ENCODE data around the gene PXDN.

PXDN gene

DNA sequence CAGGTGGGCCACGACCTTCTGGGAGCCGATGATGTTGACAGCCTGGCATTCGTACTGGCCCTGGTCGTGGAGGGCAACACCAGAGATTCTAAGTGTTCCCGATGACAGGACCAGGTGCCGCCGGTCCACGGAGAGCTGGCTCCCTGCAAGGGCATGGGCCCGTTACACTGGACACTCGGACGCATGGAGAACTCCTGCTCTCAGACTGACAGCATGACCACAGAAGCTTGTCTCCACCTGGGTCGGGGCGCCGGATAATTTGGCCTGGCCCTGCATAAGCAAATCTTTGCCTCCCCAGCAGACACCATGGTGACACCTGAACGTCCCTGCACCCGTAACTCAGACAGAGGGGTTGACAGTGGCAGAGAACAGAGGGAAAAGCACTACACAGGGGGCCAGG, 80.7 kb downstream of the PXDN start:
- Histone ChIP-seq H3K27ac (ENCODE audit: insufficient read depth, low read length, poor library complexity, severe bottlenecking) (no peak overlapping the region), H3K27me3 (replicated peaks; ENCODE audit: control insufficient read depth, insufficient read depth, low read length, poor library complexity, severe bottlenecking) (no peaks in the 10 kb centered on the region), H3K36me3 (ENCODE audit: control insufficient read depth, insufficient read depth, low read length) (no peaks in the 10 kb centered on the region), H3K9me3 (ENCODE audit: control insufficient read depth, low read length) (no peaks in the 10 kb centered on the region), H3K4me1 (ENCODE audit: control insufficient read depth, insufficient read depth, low read length, poor library complexity, severe bottlenecking) (no peaks in the 10 kb centered on the region), H3K4me3 (ENCODE audit: insufficient read depth, low read depth, low read length, poor library complexity, severe bottlenecking) (no peak overlapping the region)
- DNase-seq: no peak

- no peak overlapping the region for H3K27ac ChIP-seq (ENCODE audit: insufficient read depth, low read length, poor library complexity, severe bottlenecking)
- H3K36me3 ChIP-seq (ENCODE audit: control insufficient read depth, insufficient read depth, low read length): no peaks in the 10 kb centered on the region
- no peak for DNase-seq
- no peaks in the 10 kb centered on the region for H3K27me3 ChIP-seq (replicated peaks; ENCODE audit: control insufficient read depth, insufficient read depth, low read length, poor library complexity, severe bottlenecking)
- no peaks in the 10 kb centered on the region for H3K4me1 ChIP-seq (ENCODE audit: control insufficient read depth, insufficient read depth, low read length, poor library complexity, severe bottlenecking)
- no peaks in the 10 kb centered on the region for H3K9me3 ChIP-seq (ENCODE audit: control insufficient read depth, low read length)
- H3K4me3 ChIP-seq (ENCODE audit: insufficient read depth, low read depth, low read length, poor library complexity, severe bottlenecking): no peak overlapping the region
Measured at GRCh38 chr2:1662606-1663180, 81.6 kb downstream of the PXDN start.

GRCh38 chr2:1661891-1662605, 82.3 kb downstream of the PXDN start:
- Histone ChIP-seq H3K4me3 (ENCODE audit: insufficient read depth, low read depth, low read length, poor library complexity, severe bottlenecking) (no peak overlapping the region), H3K27ac (ENCODE audit: insufficient read depth, low read length, poor library complexity, severe bottlenecking) (no peak overlapping the region), H3K36me3 (ENCODE audit: control insufficient read depth, insufficient read depth, low read length) (no peaks in the 10 kb centered on the region), H3K9me3 (ENCODE audit: control insufficient read depth, low read length) (no peaks in the 10 kb centered on the region), H3K27me3 (replicated peaks; ENCODE audit: control insufficient read depth, insufficient read depth, low read length, poor library complexity, severe bottlenecking) (no peaks in the 10 kb centered on the region), H3K4me1 (ENCODE audit: control insufficient read depth, insufficient read depth, low read length, poor library complexity, severe bottlenecking) (no peaks in the 10 kb centered on the region)
- DNase-seq: no peak

GRCh38 chr2:1660656-1661640, 83.4 kb downstream of the PXDN start:
- Histone ChIP-seq H3K9me3 (ENCODE audit: control insufficient read depth, low read length) (no peaks in the 10 kb centered on the region), H3K27ac (ENCODE audit: insufficient read depth, low read length, poor library complexity, severe bottlenecking) (no peak overlapping the region), H3K36me3 (ENCODE audit: control insufficient read depth, insufficient read depth, low read length) (no peaks in the 10 kb centered on the region), H3K4me3 (ENCODE audit: insufficient read depth, low read depth, low read length, poor library complexity, severe bottlenecking) (no peak overlapping the region), H3K4me1 (ENCODE audit: control insufficient read depth, insufficient read depth, low read length, poor library complexity, severe bottlenecking) (no peaks in the 10 kb centered on the region), H3K27me3 (replicated peaks; ENCODE audit: control insufficient read depth, insufficient read depth, low read length, poor library complexity, severe bottlenecking) (no peaks in the 10 kb centered on the region)
- no peak for DNase-seq

- H3K4me3 ChIP-seq (ENCODE audit: insufficient read depth, low read depth, low read length, poor library complexity, severe bottlenecking): no peak overlapping the region
- H3K27ac ChIP-seq (ENCODE audit: insufficient read depth, low read length, poor library complexity, severe bottlenecking): no peak overlapping the region
- no peak for DNase-seq
- H3K4me1 ChIP-seq (ENCODE audit: control insufficient read depth, insufficient read depth, low read length, poor library complexity, severe bottlenecking): no peaks in the 10 kb centered on the region
- no peaks in the 10 kb centered on the region for H3K36me3 ChIP-seq (ENCODE audit: control insufficient read depth, insufficient read depth, low read length)
- no peaks in the 10 kb centered on the region for H3K9me3 ChIP-seq (ENCODE audit: control insufficient read depth, low read length)
- no peaks in the 10 kb centered on the region for H3K27me3 ChIP-seq (replicated peaks; ENCODE audit: control insufficient read depth, insufficient read depth, low read length, poor library complexity, severe bottlenecking)
Measured at GRCh38 chr2:1659951-1660565, 84.3 kb downstream of the PXDN start.

DNA sequence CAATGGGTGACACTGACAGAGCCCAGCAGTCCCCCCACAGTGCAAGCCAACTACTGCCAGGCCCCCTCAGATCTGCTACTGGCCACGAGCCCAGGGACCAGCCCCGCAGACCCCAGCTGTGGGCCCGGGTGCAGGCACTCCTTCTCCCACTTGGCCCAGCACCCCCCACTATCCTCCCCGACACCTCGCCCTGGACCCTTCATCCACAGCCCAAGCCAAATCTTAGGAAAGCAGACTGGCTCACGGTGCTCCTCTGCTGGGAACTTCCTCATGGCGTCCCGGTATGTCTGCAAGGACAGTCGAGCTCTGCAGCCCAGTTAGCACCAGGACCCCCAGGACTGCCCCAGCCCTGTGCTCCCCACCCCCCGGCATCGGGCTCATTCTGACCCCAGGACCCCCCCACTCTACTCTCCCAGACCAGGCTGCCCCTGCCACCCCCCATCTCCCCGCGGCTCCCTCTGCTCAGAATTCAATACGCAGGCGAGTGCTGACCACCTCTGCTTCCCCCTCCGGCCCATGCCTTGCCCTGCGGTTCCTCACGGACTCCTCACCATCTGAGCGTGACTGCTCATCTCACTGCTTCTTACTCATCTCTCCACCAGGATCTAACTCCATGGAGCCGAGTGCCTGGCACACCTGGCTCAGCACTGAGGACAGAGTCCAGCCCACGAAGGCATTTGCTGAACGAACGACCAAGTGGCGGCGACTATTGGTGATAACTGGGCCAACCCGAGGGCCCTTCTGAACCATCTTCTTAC, 85.7 kb downstream of the PXDN start:
- H3K27ac ChIP-seq (ENCODE audit: insufficient read depth, low read length, poor library complexity, severe bottlenecking): no peak overlapping the region
- no peaks in the 10 kb centered on the region for H3K27me3 ChIP-seq (replicated peaks; ENCODE audit: control insufficient read depth, insufficient read depth, low read length, poor library complexity, severe bottlenecking)
- no peaks in the 10 kb centered on the region for H3K4me1 ChIP-seq (ENCODE audit: control insufficient read depth, insufficient read depth, low read length, poor library complexity, severe bottlenecking)
- no peak for DNase-seq
- no peaks in the 10 kb centered on the region for H3K36me3 ChIP-seq (ENCODE audit: control insufficient read depth, insufficient read depth, low read length)
- H3K9me3 ChIP-seq (ENCODE audit: control insufficient read depth, low read length): no peaks in the 10 kb centered on the region
- no peak overlapping the region for H3K4me3 ChIP-seq (ENCODE audit: insufficient read depth, low read depth, low read length, poor library complexity, severe bottlenecking)

- Histone ChIP-seq H3K9me3 (ENCODE audit: control insufficient read depth, low read length) (no peaks in the 10 kb centered on the region), H3K4me1 (ENCODE audit: control insufficient read depth, insufficient read depth, low read length, poor library complexity, severe bottlenecking) (no peaks in the 10 kb centered on the region), H3K27me3 (replicated peaks; ENCODE audit: control insufficient read depth, insufficient read depth, low read length, poor library complexity, severe bottlenecking) (no peaks in the 10 kb centered on the region), H3K4me3 (ENCODE audit: insufficient read depth, low read depth, low read length, poor library complexity, severe bottlenecking) (no peak overlapping the region), H3K36me3 (ENCODE audit: control insufficient read depth, insufficient read depth, low read length) (no peaks in the 10 kb centered on the region), H3K27ac (ENCODE audit: insufficient read depth, low read length, poor library complexity, severe bottlenecking) (no peak overlapping the region)
- DNase-seq: no peak
Measured at GRCh38 chr2:1656961-1657841, 87.1 kb downstream of the PXDN start.

GRCh38 chr2:1656326-1656960, 87.9 kb downstream of the PXDN start:
- Histone ChIP-seq H3K4me1 (ENCODE audit: control insufficient read depth, insufficient read depth, low read length, poor library complexity, severe bottlenecking) (no peaks in the 10 kb centered on the region), H3K9me3 (ENCODE audit: control insufficient read depth, low read length) (no peaks in the 10 kb centered on the region), H3K4me3 (ENCODE audit: insufficient read depth, low read depth, low read length, poor library complexity, severe bottlenecking) (no peak overlapping the region), H3K27ac (ENCODE audit: insufficient read depth, low read length, poor library complexity, severe bottlenecking) (no peak overlapping the region), H3K27me3 (replicated peaks; ENCODE audit: control insufficient read depth, insufficient read depth, low read length, poor library complexity, severe bottlenecking) (no peaks in the 10 kb centered on the region), H3K36me3 (ENCODE audit: control insufficient read depth, insufficient read depth, low read length) (no peaks in the 10 kb centered on the region)
- DNase-seq: no peak

Measured in effector memory CD4-positive, alpha-beta T cell (primary cell).